Measurements from ENCODE around the gene SPAG7.

The SPAG7 gene

DNA sequence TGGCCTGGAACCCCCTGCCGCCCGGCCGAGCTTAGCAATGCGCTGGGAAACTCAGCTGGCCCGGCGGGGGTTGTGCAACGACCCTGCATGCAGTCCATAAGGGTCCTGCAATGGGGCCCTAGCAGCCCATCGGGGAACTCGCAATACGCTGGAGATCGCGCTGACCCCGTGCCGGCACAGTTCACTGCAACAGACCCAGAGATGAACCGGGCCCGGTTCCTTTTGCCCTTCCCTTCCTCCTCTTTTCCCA is 28.1 kb downstream of the SPAG7 start:
- Histone ChIP-seq H3K36me3 (ENCODE audit: control insufficient read depth, insufficient read depth, low read length) (peaks cover 4% of the 10 kb centered on the region), H4K5ac (ENCODE audit: low read length) (no peak overlapping the region), H2BK15ac (replicated peaks; ENCODE audit: low read depth) (no peak overlapping the region), H3K27me3 (ENCODE audit: insufficient read depth, low read length, poor library complexity) (no peaks in the 10 kb centered on the region), H3K27ac (ENCODE audit: low read depth, low read length) (peak overlapping the region; percentile 91), H4K8ac (ENCODE audit: low read depth, low read length) (no peak overlapping the region), H3K18ac (ENCODE audit: low read length) (peak overlapping the region; percentile 64), H3K9ac (ENCODE audit: low read length) (peak overlapping the region; percentile 87), H3K4me3 (ENCODE audit: low read length) (peak overlapping the region; percentile 78), H3K4ac (ENCODE audit: low read depth, low read length) (no peak overlapping the region), H2AK5ac (ENCODE audit: low read length) (no peak overlapping the region), H3K79me2 (ENCODE audit: control insufficient read depth, insufficient read depth, low read length) (peaks cover 36% of the 10 kb centered on the region), H2BK120ac (ENCODE audit: low read depth, low read length) (no peak overlapping the region), H3K79me1 (ENCODE audit: low read length) (peaks cover 18% of the 10 kb centered on the region), H3K4me2 (ENCODE audit: low read length) (peak overlapping the region; percentile 77), H2BK5ac (ENCODE audit: low read length) (peak overlapping the region; percentile 33), H3K56ac (ENCODE audit: low read length) (peak overlapping the region; percentile 89), H3K4me1 (ENCODE audit: control insufficient read depth, low read depth, low read length) (peaks cover 3% of the 10 kb centered on the region), H3K23ac (ENCODE audit: low read length) (peak overlapping the region; percentile 2)
- DNase-seq: no peak
- WGBS (ENCODE audit: extremely low coverage, insufficient coverage, low lambda C conversion rate): no CpG with 5 or more reads among the region's 16 CpGs

DNA sequence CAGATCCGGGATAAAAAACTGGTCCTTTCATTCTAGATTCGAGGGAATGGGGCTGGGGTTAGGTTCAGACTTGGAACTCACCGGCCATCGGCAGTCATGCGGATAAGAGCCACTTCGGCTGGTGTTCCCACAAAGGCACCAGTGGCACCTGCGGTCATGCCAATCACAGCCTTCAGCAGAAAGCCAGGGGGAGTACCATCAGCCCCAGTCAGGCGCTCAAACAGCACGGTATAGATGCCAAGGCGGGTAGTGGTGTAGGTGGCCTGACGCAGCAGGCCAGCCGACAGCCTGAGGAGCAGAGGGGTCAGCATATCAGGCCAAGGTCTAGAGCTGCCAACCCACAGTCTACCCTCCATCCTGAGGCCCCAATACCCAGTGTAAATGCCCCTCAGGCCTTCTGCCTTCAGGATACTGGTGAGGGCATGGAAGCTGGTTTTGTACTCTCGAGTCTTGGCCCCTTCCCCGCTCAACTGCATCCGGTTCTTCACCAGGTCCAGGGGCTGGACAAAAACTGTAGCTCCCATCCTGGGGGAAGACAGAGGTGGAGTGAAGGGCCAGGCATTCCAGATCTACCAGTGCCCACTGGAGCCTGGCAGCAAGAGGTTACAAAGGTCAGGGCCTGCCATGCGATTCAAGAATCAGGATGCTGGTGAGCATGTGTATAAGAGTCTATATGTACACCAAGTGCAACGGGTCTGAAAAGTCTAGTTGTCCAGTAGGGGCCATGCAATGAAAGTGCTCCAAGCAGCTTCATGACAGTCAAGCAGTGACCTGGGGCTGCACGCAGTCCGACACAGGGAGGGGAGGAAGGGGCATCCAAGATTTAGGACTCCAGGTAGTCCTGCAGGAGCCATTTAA is 28.7 kb downstream of the SPAG7 start:
- H3K36me3 ChIP-seq (ENCODE audit: control insufficient read depth, insufficient read depth, low read length): peaks cover 2% of the 10 kb centered on the region
- H2BK5ac ChIP-seq (ENCODE audit: low read length): no peak overlapping the region
- peak overlapping the region; percentile 77 for H3K4me2 ChIP-seq (ENCODE audit: low read length)
- H3K56ac ChIP-seq (ENCODE audit: low read length): peak overlapping the region; percentile 89
- peak overlapping the region; percentile 87 for H3K9ac ChIP-seq (ENCODE audit: low read length)
- H3K23ac ChIP-seq (ENCODE audit: low read length): peak overlapping the region; percentile 2
- H3K79me2 ChIP-seq (ENCODE audit: control insufficient read depth, insufficient read depth, low read length): peaks cover 34% of the 10 kb centered on the region
- no CpG with 5 or more reads among the region's 19 CpGs for WGBS (ENCODE audit: extremely low coverage, insufficient coverage, low lambda C conversion rate)
- no peak overlapping the region for H3K4ac ChIP-seq (ENCODE audit: low read depth, low read length)
- peaks cover 3% of the 10 kb centered on the region for H3K4me1 ChIP-seq (ENCODE audit: control insufficient read depth, low read depth, low read length)
- peak overlapping the region; percentile 78 for H3K4me3 ChIP-seq (ENCODE audit: low read length)
- no peak for DNase-seq
- H3K79me1 ChIP-seq (ENCODE audit: low read length): peaks cover 15% of the 10 kb centered on the region
- no peak overlapping the region for H2AK5ac ChIP-seq (ENCODE audit: low read length)
- H4K8ac ChIP-seq (ENCODE audit: low read depth, low read length): no peak overlapping the region
- no peak overlapping the region for H3K18ac ChIP-seq (ENCODE audit: low read length)
- no peak overlapping the region for H2BK15ac ChIP-seq (replicated peaks; ENCODE audit: low read depth)
- H4K5ac ChIP-seq (ENCODE audit: low read length): no peak overlapping the region
- H3K27me3 ChIP-seq (ENCODE audit: insufficient read depth, low read length, poor library complexity): no peaks in the 10 kb centered on the region
- no peak overlapping the region for H2BK120ac ChIP-seq (ENCODE audit: low read depth, low read length)
- peak overlapping the region; percentile 91 for H3K27ac ChIP-seq (ENCODE audit: low read depth, low read length)

DNA sequence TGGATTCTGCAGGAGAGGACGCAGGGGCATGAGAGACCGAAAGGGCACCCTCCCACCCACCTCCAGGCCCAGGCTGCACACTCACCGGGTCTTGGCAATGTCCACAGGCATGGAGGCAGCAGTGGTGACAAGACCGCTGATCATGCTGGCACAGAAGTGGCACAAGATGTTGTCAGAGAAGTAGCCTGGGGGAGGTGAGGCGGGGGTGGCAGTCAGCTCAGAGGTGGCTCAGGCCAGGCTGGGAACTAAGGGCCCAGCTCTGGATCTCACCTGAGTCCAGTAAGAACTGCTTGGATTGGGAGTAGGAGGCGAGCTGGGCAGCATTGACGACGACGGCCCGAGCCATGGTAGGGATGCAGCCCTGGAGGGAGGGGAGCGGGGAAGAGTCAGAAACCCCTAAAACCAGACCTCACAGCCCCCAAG is 29.5 kb downstream of the SPAG7 start:
- Histone ChIP-seq H3K4me2 (ENCODE audit: low read length) (no peak overlapping the region), H2BK120ac (ENCODE audit: low read depth, low read length) (no peak overlapping the region), H3K9ac (ENCODE audit: low read length) (peak overlapping the region; percentile 87), H3K4me3 (ENCODE audit: low read length) (no peak overlapping the region), H2AK5ac (ENCODE audit: low read length) (no peak overlapping the region), H3K56ac (ENCODE audit: low read length) (no peak overlapping the region), H3K36me3 (ENCODE audit: control insufficient read depth, insufficient read depth, low read length) (peaks cover 2% of the 10 kb centered on the region), H2BK15ac (replicated peaks; ENCODE audit: low read depth) (no peak overlapping the region), H3K79me1 (ENCODE audit: low read length) (peaks cover 15% of the 10 kb centered on the region), H3K18ac (ENCODE audit: low read length) (no peak overlapping the region), H3K23ac (ENCODE audit: low read length) (no peak overlapping the region), H2BK5ac (ENCODE audit: low read length) (no peak overlapping the region), H3K27ac (ENCODE audit: low read depth, low read length) (no peak overlapping the region), H4K8ac (ENCODE audit: low read depth, low read length) (no peak overlapping the region), H3K79me2 (ENCODE audit: control insufficient read depth, insufficient read depth, low read length) (peaks cover 32% of the 10 kb centered on the region), H4K5ac (ENCODE audit: low read length) (no peak overlapping the region), H3K4me1 (ENCODE audit: control insufficient read depth, low read depth, low read length) (peaks cover 3% of the 10 kb centered on the region), H3K27me3 (ENCODE audit: insufficient read depth, low read length, poor library complexity) (no peaks in the 10 kb centered on the region), H3K4ac (ENCODE audit: low read depth, low read length) (no peak overlapping the region)
- WGBS (ENCODE audit: extremely low coverage, insufficient coverage, low lambda C conversion rate): no CpG with 5 or more reads among the region's 11 CpGs
- no peak for DNase-seq

DNA sequence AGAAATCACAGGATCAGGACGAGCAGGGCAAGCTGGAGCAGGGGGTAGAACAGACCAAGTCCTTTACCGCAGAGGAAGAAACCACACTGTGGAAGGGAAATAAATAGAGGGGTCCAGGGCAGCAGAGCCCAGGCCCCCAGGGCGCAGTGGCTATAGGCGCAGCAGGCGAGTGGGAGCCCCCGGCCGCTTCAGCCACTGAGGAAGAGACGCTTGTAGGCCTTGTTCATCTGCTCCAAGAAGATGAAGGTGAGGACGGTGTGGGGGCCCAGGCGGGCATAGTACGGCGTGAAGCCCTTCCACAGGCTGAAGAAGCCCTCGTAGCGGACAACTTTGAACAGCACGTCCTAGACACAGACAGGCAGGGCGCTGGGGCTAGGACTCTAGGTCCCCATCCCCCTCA is 30.1 kb downstream of the SPAG7 start:
- Histone ChIP-seq H3K4ac (ENCODE audit: low read depth, low read length) (no peak overlapping the region), H3K27me3 (ENCODE audit: insufficient read depth, low read length, poor library complexity) (no peaks in the 10 kb centered on the region), H3K4me2 (ENCODE audit: low read length) (no peak overlapping the region), H4K5ac (ENCODE audit: low read length) (no peak overlapping the region), H3K4me3 (ENCODE audit: low read length) (no peak overlapping the region), H3K18ac (ENCODE audit: low read length) (no peak overlapping the region), H3K79me1 (ENCODE audit: low read length) (peaks cover 15% of the 10 kb centered on the region), H4K8ac (ENCODE audit: low read depth, low read length) (no peak overlapping the region), H3K23ac (ENCODE audit: low read length) (no peak overlapping the region), H3K9ac (ENCODE audit: low read length) (no peak overlapping the region), H2BK5ac (ENCODE audit: low read length) (no peak overlapping the region), H2AK5ac (ENCODE audit: low read length) (no peak overlapping the region), H3K56ac (ENCODE audit: low read length) (no peak overlapping the region), H2BK120ac (ENCODE audit: low read depth, low read length) (no peak overlapping the region), H3K79me2 (ENCODE audit: control insufficient read depth, insufficient read depth, low read length) (peaks cover 27% of the 10 kb centered on the region), H3K36me3 (ENCODE audit: control insufficient read depth, insufficient read depth, low read length) (peaks cover 2% of the 10 kb centered on the region), H3K4me1 (ENCODE audit: control insufficient read depth, low read depth, low read length) (peaks cover 3% of the 10 kb centered on the region), H3K27ac (ENCODE audit: low read depth, low read length) (no peak overlapping the region), H2BK15ac (replicated peaks; ENCODE audit: low read depth) (no peak overlapping the region)
- WGBS (ENCODE audit: extremely low coverage, insufficient coverage, low lambda C conversion rate): no CpG with 5 or more reads among the region's 16 CpGs
- DNase-seq: no peak

DNA sequence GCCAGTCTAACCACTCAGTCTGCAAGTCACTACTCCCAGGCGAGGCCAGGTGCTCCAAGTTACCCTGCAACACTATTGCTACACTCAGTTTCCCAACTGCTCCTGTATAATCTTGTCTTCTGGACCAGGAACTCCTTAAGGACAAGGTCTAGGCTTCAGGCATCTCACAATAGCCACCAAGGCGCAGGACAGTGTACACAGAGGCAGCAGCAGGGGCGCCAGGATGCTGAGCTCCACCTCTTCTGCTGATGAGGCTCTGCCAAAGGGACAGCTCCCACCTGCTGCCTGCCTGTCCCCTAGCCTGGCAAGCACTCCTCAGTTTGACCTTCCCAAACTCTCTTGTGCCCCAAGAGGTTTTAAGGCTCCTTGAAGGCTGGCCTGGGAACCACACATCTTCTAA is 31.2 kb downstream of the SPAG7 start:
- Histone ChIP-seq H2BK15ac (replicated peaks; ENCODE audit: low read depth) (no peak overlapping the region), H3K4me3 (ENCODE audit: low read length) (no peak overlapping the region), H3K23ac (ENCODE audit: low read length) (no peak overlapping the region), H2BK120ac (ENCODE audit: low read depth, low read length) (no peak overlapping the region), H4K8ac (ENCODE audit: low read depth, low read length) (no peak overlapping the region), H3K4me2 (ENCODE audit: low read length) (no peak overlapping the region), H2BK5ac (ENCODE audit: low read length) (no peak overlapping the region), H3K56ac (ENCODE audit: low read length) (no peak overlapping the region), H3K36me3 (ENCODE audit: control insufficient read depth, insufficient read depth, low read length) (no peaks in the 10 kb centered on the region), H4K5ac (ENCODE audit: low read length) (no peak overlapping the region), H3K4ac (ENCODE audit: low read depth, low read length) (no peak overlapping the region), H3K4me1 (ENCODE audit: control insufficient read depth, low read depth, low read length) (peaks cover 3% of the 10 kb centered on the region), H3K27ac (ENCODE audit: low read depth, low read length) (no peak overlapping the region), H3K27me3 (ENCODE audit: insufficient read depth, low read length, poor library complexity) (no peaks in the 10 kb centered on the region), H2AK5ac (ENCODE audit: low read length) (no peak overlapping the region), H3K18ac (ENCODE audit: low read length) (no peak overlapping the region), H3K79me1 (ENCODE audit: low read length) (peaks cover 11% of the 10 kb centered on the region), H3K9ac (ENCODE audit: low read length) (no peak overlapping the region), H3K79me2 (ENCODE audit: control insufficient read depth, insufficient read depth, low read length) (peaks cover 18% of the 10 kb centered on the region)
- DNase-seq: no peak
- no CpG with 5 or more reads among the region's 3 CpGs for WGBS (ENCODE audit: extremely low coverage, insufficient coverage, low lambda C conversion rate)

DNA sequence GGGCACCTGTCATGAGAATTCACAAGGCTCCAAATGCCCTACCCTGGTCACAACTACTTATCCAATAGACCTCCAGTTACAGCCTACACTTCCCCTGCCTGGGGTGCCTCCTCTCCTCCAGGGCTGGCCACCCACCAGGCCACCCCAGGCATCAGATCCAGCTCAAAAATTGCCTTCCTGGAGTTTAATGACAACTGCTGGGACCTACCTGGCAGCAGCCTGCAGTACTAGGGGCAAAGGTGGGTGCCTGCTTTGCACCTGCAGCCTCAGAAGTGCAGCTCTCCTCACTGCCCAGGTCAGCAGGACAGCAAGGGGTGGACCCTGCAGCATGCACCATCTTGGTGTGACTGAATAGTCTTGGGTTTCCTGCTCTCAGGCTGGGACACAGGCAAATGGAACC is 32.0 kb downstream of the SPAG7 start:
- Histone ChIP-seq H3K27me3 (ENCODE audit: insufficient read depth, low read length, poor library complexity) (no peaks in the 10 kb centered on the region), H2BK5ac (ENCODE audit: low read length) (no peak overlapping the region), H3K36me3 (ENCODE audit: control insufficient read depth, insufficient read depth, low read length) (no peaks in the 10 kb centered on the region), H3K79me2 (ENCODE audit: control insufficient read depth, insufficient read depth, low read length) (peaks cover 10% of the 10 kb centered on the region), H3K4me1 (ENCODE audit: control insufficient read depth, low read depth, low read length) (peaks cover 3% of the 10 kb centered on the region), H2BK15ac (replicated peaks; ENCODE audit: low read depth) (no peak overlapping the region), H3K9ac (ENCODE audit: low read length) (no peak overlapping the region), H2AK5ac (ENCODE audit: low read length) (no peak overlapping the region), H3K18ac (ENCODE audit: low read length) (no peak overlapping the region), H3K23ac (ENCODE audit: low read length) (no peak overlapping the region), H3K4me3 (ENCODE audit: low read length) (no peak overlapping the region), H4K8ac (ENCODE audit: low read depth, low read length) (no peak overlapping the region), H2BK120ac (ENCODE audit: low read depth, low read length) (no peak overlapping the region), H3K56ac (ENCODE audit: low read length) (no peak overlapping the region), H4K5ac (ENCODE audit: low read length) (no peak overlapping the region), H3K79me1 (ENCODE audit: low read length) (peaks cover 9% of the 10 kb centered on the region), H3K27ac (ENCODE audit: low read depth, low read length) (no peak overlapping the region), H3K4me2 (ENCODE audit: low read length) (no peak overlapping the region), H3K4ac (ENCODE audit: low read depth, low read length) (no peak overlapping the region)
- no peak for DNase-seq
